ENCODE measurements around the gene HDAC4. TPM values are rescaled to one million over a fixed set of nuclear protein-coding genes. Genes with fewer than 3 reads are reported as not detected.

HDAC4 gene
- total RNA-seq, 1 experiment from 2014 or later: 44.4 TPM

DNA sequence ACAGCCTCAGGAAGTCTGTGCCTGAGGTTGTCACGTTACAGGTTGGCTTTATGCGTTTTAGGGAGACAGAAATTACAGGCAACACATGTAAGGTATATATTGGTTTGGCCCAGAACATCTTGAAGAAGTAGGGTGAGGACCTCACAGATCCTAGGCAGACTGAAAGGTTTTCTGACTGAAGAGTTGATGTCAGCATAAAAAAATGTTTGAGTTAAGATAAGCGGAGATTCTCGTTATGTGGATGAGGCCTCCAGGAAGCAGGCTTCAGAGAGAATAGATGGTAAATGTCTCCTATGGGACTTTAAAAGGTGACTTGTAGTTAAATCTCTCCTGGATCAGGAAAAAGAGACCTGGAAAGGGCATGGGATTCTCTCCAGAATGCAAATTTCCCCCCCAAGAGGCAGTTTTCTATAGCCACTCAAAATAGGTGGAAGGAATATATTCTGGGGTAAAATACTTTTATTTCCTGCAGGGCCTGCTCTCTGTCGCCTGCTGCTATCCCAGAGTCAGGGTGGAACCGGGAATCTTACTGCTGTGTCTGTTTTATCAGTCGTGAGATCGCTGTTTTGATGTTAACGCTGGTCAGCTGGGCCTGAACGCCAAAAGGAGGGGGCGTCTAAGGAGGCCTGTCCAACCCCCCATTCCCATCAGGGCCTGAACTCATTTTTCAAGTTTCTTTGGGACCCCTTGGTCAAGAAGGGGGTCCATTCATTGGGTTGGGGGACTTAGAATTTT lies 171.1 kb downstream of the HDAC4 start (continued):
- TF ChIP-seq, protein P1, sequence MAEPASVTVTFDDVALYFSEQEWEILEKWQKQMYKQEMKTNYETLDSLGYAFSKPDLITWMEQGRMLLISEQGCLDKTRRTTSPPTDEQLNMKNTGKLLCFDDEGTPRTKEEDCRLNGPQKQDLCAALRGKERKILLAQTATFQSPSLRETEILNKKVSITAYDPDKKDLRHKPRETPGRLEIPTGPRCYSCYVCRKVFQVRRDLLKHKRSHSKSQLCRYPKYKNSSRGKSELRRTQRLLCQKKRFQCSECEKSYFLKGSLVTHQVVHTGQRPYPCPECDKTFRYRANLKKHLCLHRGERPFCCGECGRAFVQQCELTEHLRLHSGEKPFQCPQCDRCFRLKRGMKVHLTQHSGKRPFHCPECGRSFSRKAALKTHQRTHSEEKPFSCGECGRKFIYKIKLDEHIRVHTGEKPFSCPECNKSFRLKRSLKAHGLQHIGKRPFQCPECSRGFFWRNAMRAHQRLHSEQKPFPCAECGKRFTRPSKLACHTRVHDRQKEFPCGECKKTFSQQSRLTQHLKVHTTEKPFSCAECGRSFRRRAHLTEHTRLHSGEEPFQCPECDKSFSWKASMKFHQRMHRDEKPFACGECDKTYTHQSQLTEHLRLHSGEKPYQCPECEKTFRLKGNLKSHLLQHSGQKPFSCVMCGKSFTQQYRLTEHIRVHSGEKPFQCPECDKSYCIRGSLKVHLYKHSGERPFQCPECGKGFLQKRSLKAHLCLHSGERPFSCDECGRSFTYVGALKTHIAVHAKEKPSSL (CRISPR knock-in tag; conservative IDR thresholded peaks at IDR 0.05): no peak
- TF ChIP-seq USF1 (CRISPR knock-in tag; IDR thresholded peaks at IDR 0.05) (no peak), MXD4 (CRISPR knock-in tag; IDR thresholded peaks at IDR 0.05; ENCODE audit: borderline replicate concordance) (no peak)

DNA sequence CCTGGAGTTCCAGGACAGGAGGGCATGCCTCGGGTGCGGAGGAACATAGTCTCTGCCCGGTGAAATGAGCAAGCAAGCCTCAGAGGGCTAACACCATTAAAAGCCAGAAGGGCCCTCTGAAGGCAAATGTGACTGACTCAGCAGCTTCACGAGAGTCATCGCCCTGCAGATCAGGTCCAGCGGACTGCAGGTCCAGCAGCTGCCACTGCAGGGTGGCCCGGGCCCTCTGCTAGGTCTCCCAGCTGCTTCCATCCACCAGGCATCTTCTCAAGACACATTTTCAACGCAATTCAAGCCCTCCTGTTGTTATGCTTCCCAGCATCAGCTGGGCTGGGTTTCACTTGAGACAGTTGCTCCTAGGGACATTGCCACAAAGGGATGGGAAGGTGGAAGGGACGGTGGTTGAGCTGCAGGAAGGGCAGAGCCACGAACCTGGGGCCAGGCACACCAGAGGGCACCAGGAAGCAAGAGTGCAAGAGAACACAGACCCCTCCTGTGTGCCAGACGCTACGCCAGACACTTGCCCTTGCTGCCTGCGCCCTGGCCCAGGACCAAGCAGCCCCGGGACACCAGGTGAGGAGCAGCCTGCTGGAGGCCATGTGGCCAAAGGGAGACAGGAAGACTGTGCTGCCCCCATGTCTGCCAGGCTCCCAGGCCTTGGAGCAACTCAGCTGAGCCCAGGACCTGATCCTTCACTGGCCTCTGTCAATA lies 173.0 kb downstream of the HDAC4 start:
- no peak for ATAC-seq
- no peak overlapping the region for H3K4me3 Mint-ChIP-seq
- H3K4me1 Mint-ChIP-seq: peaks cover 53% of the 10 kb centered on the region
- H3K9me3 Mint-ChIP-seq: no peaks in the 10 kb centered on the region
- H3K27ac Mint-ChIP-seq: peak overlapping the region; percentile 95
- no peaks in the 10 kb centered on the region for H3K27me3 Mint-ChIP-seq (ENCODE audit: low read depth)
- no peak for DNase-seq (ENCODE audit: low spot score)
- ChIA-PET POLR2A (no interaction called here), CTCF (no interaction called here)
- TF ChIP-seq ZNF396 (CRISPR knock-in tag; IDR thresholded peaks at IDR 0.05; ENCODE audit: borderline replicate concordance) (no peak), JAZF1 (CRISPR knock-in tag; IDR thresholded peaks at IDR 0.05) (no peak), ZBTB21 (CRISPR knock-in tag; IDR thresholded peaks at IDR 0.05; ENCODE audit: borderline replicate concordance) (no peak), CREB1 (CRISPR knock-in tag; IDR thresholded peaks at IDR 0.05) (no peak), SP1 (CRISPR knock-in tag; conservative IDR thresholded peaks at IDR 0.05) (no peak), ZNF317 (CRISPR knock-in tag; IDR thresholded peaks at IDR 0.05; ENCODE audit: borderline replicate concordance, low read depth) (no peak), GRHL2 (CRISPR knock-in tag; IDR thresholded peaks at IDR 0.05; ENCODE audit: insufficient replicate concordance, severe bottlenecking) (no peak), GTF2I (CRISPR knock-in tag; conservative IDR thresholded peaks at IDR 0.05) (no peak), NR3C1 (CRISPR knock-in tag; conservative IDR thresholded peaks at IDR 0.05; ENCODE audit: low read depth) (no peak), FOXJ3 (CRISPR knock-in tag; IDR thresholded peaks at IDR 0.05; ENCODE audit: borderline replicate concordance) (no peak)
- TF ChIP-seq, protein P2, sequence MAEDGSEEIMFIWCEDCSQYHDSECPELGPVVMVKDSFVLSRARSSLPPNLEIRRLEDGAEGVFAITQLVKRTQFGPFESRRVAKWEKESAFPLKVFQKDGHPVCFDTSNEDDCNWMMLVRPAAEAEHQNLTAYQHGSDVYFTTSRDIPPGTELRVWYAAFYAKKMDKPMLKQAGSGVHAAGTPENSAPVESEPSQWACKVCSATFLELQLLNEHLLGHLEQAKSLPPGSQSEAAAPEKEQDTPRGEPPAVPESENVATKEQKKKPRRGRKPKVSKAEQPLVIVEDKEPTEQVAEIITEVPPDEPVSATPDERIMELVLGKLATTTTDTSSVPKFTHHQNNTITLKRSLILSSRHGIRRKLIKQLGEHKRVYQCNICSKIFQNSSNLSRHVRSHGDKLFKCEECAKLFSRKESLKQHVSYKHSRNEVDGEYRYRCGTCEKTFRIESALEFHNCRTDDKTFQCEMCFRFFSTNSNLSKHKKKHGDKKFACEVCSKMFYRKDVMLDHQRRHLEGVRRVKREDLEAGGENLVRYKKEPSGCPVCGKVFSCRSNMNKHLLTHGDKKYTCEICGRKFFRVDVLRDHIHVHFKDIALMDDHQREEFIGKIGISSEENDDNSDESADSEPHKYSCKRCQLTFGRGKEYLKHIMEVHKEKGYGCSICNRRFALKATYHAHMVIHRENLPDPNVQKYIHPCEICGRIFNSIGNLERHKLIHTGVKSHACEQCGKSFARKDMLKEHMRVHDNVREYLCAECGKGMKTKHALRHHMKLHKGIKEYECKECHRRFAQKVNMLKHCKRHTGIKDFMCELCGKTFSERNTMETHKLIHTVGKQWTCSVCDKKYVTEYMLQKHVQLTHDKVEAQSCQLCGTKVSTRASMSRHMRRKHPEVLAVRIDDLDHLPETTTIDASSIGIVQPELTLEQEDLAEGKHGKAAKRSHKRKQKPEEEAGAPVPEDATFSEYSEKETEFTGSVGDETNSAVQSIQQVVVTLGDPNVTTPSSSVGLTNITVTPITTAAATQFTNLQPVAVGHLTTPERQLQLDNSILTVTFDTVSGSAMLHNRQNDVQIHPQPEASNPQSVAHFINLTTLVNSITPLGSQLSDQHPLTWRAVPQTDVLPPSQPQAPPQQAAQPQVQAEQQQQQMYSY (CRISPR knock-in tag; IDR thresholded peaks at IDR 0.05): no peak
- TF ChIP-seq, protein P3, sequence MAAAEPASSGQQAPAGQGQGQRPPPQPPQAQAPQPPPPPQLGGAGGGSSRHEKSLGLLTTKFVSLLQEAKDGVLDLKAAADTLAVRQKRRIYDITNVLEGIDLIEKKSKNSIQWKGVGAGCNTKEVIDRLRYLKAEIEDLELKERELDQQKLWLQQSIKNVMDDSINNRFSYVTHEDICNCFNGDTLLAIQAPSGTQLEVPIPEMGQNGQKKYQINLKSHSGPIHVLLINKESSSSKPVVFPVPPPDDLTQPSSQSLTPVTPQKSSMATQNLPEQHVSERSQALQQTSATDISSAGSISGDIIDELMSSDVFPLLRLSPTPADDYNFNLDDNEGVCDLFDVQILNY (CRISPR knock-in tag; IDR thresholded peaks at IDR 0.05): no peak
- H3K36me3 Mint-ChIP-seq: no peaks in the 10 kb centered on the region

Data from WTC11 (cell line).